ENCODE results near the gene CNOT3. TPM values are rescaled to one million over a fixed set of nuclear protein-coding genes. Genes with fewer than 3 reads are reported as not detected.
A peak's percentile ranks its signal among the peaks of the same experiment; 100 is the strongest.

Gene CNOT3
- total RNA-seq, 1 donor: 6.2 TPM

DNA sequence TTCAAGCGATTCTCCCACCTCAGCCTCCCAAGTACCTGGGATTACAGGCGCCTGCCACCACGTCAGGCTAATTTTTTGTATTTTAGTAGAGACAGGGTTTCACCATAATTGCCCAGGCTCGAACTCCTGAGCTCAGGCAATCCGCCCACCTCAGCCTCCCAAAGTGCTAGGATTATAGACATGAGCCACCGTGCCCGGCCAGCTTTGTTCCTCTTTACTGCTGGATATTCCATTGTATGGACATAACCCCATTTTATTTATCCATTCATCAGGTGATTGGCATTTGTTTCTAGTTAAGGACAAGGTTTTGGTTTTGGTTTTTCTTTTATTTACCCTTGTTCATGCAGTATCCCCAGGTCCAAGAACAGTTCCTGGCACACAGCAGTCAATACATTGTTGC, 59.0 kb downstream of the CNOT3 start:
- H3K4me1 ChIP-seq (ENCODE audit: insufficient read depth, low read length): peaks cover 12% of the 10 kb centered on the region
- no peak overlapping the region for H2AFZ ChIP-seq (ENCODE audit: low read length)
- no peak overlapping the region for H3K4me2 ChIP-seq (ENCODE audit: insufficient read depth, low read length)
- TF ChIP-seq, protein P1, sequence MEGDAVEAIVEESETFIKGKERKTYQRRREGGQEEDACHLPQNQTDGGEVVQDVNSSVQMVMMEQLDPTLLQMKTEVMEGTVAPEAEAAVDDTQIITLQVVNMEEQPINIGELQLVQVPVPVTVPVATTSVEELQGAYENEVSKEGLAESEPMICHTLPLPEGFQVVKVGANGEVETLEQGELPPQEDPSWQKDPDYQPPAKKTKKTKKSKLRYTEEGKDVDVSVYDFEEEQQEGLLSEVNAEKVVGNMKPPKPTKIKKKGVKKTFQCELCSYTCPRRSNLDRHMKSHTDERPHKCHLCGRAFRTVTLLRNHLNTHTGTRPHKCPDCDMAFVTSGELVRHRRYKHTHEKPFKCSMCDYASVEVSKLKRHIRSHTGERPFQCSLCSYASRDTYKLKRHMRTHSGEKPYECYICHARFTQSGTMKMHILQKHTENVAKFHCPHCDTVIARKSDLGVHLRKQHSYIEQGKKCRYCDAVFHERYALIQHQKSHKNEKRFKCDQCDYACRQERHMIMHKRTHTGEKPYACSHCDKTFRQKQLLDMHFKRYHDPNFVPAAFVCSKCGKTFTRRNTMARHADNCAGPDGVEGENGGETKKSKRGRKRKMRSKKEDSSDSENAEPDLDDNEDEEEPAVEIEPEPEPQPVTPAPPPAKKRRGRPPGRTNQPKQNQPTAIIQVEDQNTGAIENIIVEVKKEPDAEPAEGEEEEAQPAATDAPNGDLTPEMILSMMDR (IDR thresholded peaks at IDR 0.05; ENCODE audit: extremely low read depth, low read depth, low read length): no peak
- DNase-seq (ENCODE audit: insufficient read length, low spot score, missing footprints): no peak
- peaks cover 19% of the 10 kb centered on the region for H3K36me3 ChIP-seq (ENCODE audit: insufficient read depth, low read length)
- H3K4me3 ChIP-seq (ENCODE audit: insufficient read depth, low read length): no peak overlapping the region
- no peak overlapping the region for H3K27ac ChIP-seq (ENCODE audit: low read depth, low read length)
- H4K20me1 ChIP-seq (ENCODE audit: insufficient read depth, low read length): peaks cover 6% of the 10 kb centered on the region
- H3K9me3 ChIP-seq (ENCODE audit: low read depth, low read length): no peaks in the 10 kb centered on the region
- H3K27me3 ChIP-seq (ENCODE audit: insufficient read depth, low read length): no peaks in the 10 kb centered on the region
- peaks cover 28% of the 10 kb centered on the region for H3K79me2 ChIP-seq (ENCODE audit: insufficient read depth, low read length)

DNA sequence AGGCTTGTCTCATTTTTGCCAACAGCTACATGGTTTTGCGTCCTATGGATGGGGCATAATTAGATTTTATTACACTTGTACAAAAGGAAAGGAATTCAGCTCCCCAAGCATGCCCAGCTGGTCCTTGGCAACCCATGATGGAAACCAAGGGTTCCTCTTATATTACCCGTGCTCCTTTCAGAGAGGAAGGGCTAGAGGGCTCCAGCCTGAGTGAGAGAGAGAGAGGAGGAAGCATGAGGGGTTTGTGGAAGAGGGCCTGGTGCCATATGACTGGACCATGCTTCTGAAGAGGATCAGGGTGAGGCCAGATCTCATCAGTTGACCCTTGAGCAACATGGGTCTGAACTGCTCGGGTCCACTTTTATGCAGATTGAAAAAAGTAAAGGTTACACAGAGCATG, 59.6 kb downstream of the CNOT3 start:
- TF ChIP-seq, protein P1 (IDR thresholded peaks at IDR 0.05; ENCODE audit: extremely low read depth, low read depth, low read length): no peak
- H3K4me1 ChIP-seq (ENCODE audit: insufficient read depth, low read length): peaks cover 12% of the 10 kb centered on the region

DNA sequence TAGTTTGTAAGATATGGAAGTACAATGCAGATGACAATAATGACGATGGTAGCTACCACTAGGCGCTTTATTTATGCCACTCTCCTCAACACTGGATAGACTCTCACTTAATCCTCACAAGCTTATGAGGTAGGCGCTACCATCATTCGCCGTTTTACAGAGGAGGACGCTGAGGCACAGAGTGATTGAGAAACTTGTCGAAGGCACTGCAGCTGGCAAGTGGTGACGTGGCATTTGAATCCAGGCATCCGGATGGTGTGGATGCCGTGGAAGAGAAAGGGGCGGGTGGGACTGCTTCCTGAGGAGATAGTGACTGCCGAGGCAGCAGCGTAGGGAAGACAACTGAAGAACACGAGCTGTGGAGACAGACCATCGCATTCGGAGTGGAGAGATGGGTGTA, 61.8 kb downstream of the CNOT3 start:
- Histone ChIP-seq H3K4me2 (ENCODE audit: insufficient read depth, low read length) (no peak overlapping the region), H3K9me3 (ENCODE audit: low read depth, low read length) (no peaks in the 10 kb centered on the region), H4K20me1 (ENCODE audit: insufficient read depth, low read length) (peaks cover 35% of the 10 kb centered on the region), H3K27ac (ENCODE audit: low read depth, low read length) (no peak overlapping the region), H2AFZ (ENCODE audit: low read length) (no peak overlapping the region), H3K27me3 (ENCODE audit: insufficient read depth, low read length) (no peaks in the 10 kb centered on the region), H3K4me3 (ENCODE audit: insufficient read depth, low read length) (no peak overlapping the region), H3K36me3 (ENCODE audit: insufficient read depth, low read length) (peaks cover 34% of the 10 kb centered on the region), H3K79me2 (ENCODE audit: insufficient read depth, low read length) (peaks cover 37% of the 10 kb centered on the region), H3K4me1 (ENCODE audit: insufficient read depth, low read length) (peaks cover 31% of the 10 kb centered on the region)
- TF ChIP-seq, protein P1 (IDR thresholded peaks at IDR 0.05; ENCODE audit: extremely low read depth, low read depth, low read length): no peak
- DNase-seq (ENCODE audit: insufficient read length, low spot score, missing footprints): no peak

More for the DNA sequence above, 59.6 kb downstream of the CNOT3 start:
- no peak overlapping the region for H3K4me2 ChIP-seq (ENCODE audit: insufficient read depth, low read length)
- no peaks in the 10 kb centered on the region for H3K9me3 ChIP-seq (ENCODE audit: low read depth, low read length)
- no peak overlapping the region for H3K27ac ChIP-seq (ENCODE audit: low read depth, low read length)
- H3K79me2 ChIP-seq (ENCODE audit: insufficient read depth, low read length): peaks cover 30% of the 10 kb centered on the region
- H2AFZ ChIP-seq (ENCODE audit: low read length): no peak overlapping the region
- H3K27me3 ChIP-seq (ENCODE audit: insufficient read depth, low read length): no peaks in the 10 kb centered on the region
- peaks cover 12% of the 10 kb centered on the region for H4K20me1 ChIP-seq (ENCODE audit: insufficient read depth, low read length)
- peaks cover 24% of the 10 kb centered on the region for H3K36me3 ChIP-seq (ENCODE audit: insufficient read depth, low read length)
- no peak for DNase-seq (ENCODE audit: insufficient read length, low spot score, missing footprints)
- no peak overlapping the region for H3K4me3 ChIP-seq (ENCODE audit: insufficient read depth, low read length)

DNA sequence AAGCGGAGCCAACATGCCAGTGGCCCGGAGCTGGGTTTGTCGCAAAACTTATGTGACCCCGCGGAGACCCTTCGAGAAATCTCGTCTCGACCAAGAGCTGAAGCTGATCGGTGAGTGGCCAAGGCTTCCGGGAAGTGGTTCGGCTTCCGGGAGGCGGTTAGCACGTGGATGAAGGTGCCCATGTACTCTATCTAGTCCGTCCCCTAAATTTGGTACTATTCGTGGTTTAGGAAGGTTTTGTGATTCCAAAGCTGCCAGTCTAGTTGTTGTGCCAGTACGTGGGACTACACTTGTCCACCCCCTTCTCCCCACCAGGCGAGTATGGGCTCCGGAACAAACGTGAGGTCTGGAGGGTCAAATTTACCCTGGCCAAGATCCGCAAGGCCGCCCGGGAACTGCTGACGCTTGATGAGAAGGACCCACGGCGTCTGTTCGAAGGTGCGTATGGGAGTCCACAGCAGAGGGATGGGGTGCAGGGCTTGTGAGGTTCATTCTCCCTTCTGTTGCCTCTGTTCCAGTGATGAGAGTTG, 63.7 kb downstream of the CNOT3 start:
- Histone ChIP-seq H2AFZ (ENCODE audit: low read length) (peak overlapping the region; percentile 26), H3K9me3 (ENCODE audit: low read depth, low read length) (no peaks in the 10 kb centered on the region), H3K27me3 (ENCODE audit: insufficient read depth, low read length) (no peaks in the 10 kb centered on the region), H4K20me1 (ENCODE audit: insufficient read depth, low read length) (peaks cover 53% of the 10 kb centered on the region), H3K4me2 (ENCODE audit: insufficient read depth, low read length) (peak overlapping the region; percentile 100), H3K36me3 (ENCODE audit: insufficient read depth, low read length) (peaks cover 51% of the 10 kb centered on the region), H3K4me1 (ENCODE audit: insufficient read depth, low read length) (peaks cover 40% of the 10 kb centered on the region), H3K79me2 (ENCODE audit: insufficient read depth, low read length) (peaks cover 55% of the 10 kb centered on the region), H3K4me3 (ENCODE audit: insufficient read depth, low read length) (peak overlapping the region; percentile 97), H3K27ac (ENCODE audit: low read depth, low read length) (peak overlapping the region; percentile 100)
- TF ChIP-seq, protein P1 (IDR thresholded peaks at IDR 0.05; ENCODE audit: extremely low read depth, low read depth, low read length): no peak
- no peak for DNase-seq (ENCODE audit: insufficient read length, low spot score, missing footprints)

Data from osteoblast (primary cell).